ENCODE results near the gene OSBPL3.
"Not testable (repeated sequence)": the region's sequence is repeated elsewhere in the genome, so short reads cannot be mapped to it uniquely, and the experiment has no call there.

Gene OSBPL3

DNA sequence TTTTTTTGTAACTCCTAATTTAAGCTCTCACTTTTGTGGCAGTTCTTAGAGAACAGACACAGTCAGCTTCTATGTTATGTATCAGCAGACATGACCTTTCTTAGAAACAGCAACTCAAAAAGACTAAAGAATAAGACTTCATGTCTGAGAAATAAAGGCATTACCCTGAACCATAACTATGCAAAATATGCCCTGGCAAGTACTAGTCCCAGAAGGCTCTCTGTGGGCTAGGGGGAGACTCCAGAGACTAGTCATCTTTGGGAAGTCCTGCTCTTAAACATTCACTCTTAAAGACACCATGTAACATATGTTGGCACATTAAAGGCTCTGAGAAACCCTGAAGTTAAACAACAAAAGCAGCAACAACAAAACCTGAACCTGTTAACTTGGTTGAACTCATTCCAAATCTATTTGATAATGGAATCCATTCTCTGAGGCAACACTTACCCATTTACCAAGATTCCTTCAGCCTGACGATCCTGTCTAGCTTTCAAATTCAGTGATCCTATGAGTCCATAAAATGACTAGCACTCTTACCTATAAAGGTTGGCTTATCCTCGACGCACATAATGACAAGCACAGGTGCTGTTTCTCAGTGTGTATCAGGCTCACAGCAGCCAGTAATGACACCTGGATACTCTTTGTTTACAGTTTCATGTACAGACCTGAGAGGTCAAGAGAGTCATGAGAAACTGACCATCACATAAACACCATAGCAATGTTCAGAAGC, 62.3 kb downstream of the OSBPL3 start:
- DNase-seq, result no peak

- no peak for DNase-seq
Measured at GRCh38 chr7:24916463-24917040, 63.4 kb downstream of the OSBPL3 start.

GRCh38 chr7:24914465-24914859, 65.5 kb downstream of the OSBPL3 start:
- DNase-seq, result no peak

- DNase-seq, result no peak
Measured at GRCh38 chr7:24913801-24914464, 66.0 kb downstream of the OSBPL3 start.

- DNase-seq, result no peak
Measured at GRCh38 chr7:24912874-24913514, 67.0 kb downstream of the OSBPL3 start.

DNA sequence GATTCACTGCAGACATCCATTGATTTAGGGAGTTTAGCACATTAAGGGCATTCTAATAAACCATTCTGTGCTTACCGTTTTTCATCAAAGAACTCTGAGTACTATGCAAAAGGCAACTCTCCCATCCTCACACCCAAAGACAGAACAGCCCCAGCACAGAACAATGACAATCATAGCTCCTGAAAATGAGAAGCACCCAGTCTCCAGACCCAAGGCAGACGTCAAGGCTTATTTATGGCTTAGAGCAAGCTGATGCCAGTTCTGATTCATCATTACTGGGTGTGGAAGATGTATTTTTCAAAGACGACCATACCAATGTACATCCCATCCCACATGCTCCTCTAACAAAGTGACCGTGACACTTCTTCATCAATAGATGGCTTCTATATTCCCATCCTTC, 67.6 kb downstream of the OSBPL3 start:
- DNase-seq, result no peak

GRCh38 chr7:24911213-24911603, 68.8 kb downstream of the OSBPL3 start:
- DNase-seq, result no peak

DNA sequence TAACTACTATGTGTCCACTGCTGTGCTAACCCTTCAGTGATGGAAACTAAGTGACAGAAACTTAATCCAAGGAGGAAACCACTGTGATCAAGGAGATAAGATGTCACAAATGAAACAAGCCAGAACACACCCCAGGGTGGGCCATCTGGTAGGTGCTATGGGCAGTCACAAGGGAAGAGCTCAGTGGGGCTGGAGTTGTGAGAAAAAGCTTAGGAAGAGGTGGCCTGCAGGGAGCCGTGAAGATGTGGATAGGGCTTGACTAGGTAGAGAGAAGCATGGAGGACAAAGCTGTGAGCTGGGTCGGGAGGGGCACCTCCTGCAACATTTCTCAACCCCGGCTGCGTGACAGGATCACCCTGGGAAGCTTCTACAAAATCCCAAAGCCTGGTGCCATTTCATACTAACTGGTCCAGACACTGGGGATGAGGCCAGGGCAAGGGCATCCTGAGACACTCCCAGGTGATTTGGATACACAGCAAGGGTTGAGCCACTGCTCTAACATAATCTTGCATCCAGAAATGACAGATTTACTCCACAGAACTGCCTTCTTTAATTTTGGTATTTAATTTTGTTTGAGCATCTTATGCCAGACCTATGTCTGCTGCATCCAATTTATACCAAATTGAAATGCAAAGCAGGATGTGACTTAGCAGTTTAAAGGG, 69.3 kb downstream of the OSBPL3 start:
- no peak for DNase-seq

DNA sequence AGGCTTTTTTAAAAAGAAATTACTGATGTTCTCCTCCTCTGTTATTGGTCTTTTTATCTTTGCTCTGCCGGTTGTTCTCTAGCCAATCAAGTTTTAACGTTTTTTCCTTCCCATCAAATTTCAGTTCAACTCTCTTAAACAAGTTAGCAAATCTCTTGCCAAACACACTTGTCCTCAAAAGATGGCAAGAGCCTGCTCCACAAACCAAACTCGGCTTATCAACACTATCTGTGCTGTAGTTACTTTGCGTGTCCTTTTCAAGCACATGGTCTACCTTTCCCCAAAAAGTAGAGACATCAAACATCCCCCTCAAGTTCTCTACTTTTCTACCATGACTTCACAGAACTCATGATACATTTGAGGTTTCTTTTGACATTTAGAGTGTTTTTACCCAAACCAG, 71.3 kb downstream of the OSBPL3 start:
- no peak for DNase-seq

- no peak for DNase-seq
Measured at GRCh38 chr7:24908166-24908565, 71.8 kb downstream of the OSBPL3 start.

DNA sequence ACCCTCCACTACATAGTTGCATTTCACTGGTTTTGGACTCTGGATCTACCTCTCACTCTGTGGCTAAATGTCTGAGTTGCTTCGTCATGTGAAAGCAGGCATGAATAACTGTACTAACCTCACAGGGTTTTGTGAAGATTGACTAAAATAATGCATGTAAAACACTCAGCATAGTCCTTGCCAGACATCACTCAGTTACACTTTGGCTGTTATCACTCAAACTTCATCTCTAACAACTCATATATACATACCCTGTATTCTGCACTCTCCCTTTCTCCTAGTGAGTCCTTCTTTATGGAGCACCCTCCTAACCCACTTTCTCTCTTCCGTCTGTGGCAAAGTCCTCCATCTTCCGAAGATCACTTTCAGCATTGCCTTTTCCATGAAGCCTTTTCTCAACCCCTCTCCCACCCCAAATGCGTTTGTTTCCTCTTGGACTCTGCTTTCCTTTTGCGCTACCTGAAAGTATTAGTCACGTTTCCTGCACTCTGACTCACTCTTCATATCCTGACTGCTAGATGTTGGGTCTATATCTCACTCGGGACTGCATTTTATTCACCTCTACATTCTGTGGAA, 72.6 kb downstream of the OSBPL3 start:
- no peak for DNase-seq

- no peak for DNase-seq
Measured at GRCh38 chr7:24905996-24906770, 73.8 kb downstream of the OSBPL3 start.

DNA sequence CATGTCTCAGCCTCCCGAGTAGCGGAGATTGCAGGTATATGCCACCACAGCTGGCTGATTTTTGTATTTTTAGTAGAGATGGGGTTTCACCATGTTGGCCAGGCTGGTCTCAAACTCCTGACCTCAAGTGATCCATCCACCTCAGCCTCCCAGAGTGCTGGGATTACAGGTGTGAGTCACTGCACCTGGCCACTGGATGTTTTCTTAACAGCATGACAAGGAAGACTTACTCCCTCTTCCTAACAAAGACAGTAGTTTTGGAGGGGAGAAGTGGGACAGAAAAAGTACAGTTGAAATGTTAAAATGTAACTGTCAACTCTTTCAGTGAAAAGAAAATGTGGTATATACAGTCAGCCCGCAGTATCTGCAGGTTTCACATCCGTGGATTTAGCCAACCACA, 76.0 kb downstream of the OSBPL3 start:
- not testable (repeated sequence) for DNase-seq

- DNase-seq, result no peak
Measured at GRCh38 chr7:24903559-24903958, 76.4 kb downstream of the OSBPL3 start.

GRCh38 chr7:24902931-24903330, 77.0 kb downstream of the OSBPL3 start:
- no peak for DNase-seq

- DNase-seq, result no peak
Measured at GRCh38 chr7:24902276-24902675, 77.7 kb downstream of the OSBPL3 start.

DNA sequence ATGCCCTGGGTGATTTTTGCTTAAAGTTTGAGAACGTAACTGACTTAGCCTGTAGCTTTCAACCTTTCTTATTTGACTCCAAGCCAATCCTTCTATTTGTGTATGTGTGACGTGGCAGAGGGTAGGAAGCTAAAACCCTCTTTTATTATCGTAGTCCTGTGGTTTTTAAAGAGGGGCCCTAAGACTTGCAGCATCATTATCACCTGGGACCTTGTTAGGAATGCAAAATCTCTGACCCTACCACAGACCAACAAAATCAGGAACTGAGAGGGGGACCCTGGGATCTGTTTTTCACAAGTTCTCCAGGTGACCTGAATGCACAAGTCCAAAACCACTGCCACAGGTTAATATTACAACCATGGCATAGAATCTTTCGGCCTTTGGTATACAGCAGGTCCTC, 80.1 kb downstream of the OSBPL3 start:
- DNase-seq, result no peak

- DNase-seq, result no peak
Measured at GRCh38 chr7:24899161-24899560, 80.8 kb downstream of the OSBPL3 start.

DNA sequence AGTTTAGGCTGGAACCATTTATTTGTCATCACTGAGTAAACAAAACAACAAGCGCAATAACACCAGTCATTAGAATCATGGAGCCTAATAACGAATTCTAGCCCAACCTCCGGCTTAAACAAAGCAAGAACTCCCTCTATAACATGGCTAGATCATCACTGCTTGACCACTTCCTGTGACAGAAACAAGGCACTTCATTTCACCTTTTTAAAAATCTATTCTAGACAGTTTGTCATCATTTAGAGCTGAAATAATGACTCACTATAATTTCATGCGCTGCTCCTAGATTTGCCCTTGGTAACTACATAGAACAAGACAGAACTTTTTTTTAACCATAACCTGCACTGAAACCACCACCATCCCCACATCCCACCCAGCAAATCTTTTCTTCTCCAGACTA, 81.3 kb downstream of the OSBPL3 start:
- DNase-seq, result no peak

DNA sequence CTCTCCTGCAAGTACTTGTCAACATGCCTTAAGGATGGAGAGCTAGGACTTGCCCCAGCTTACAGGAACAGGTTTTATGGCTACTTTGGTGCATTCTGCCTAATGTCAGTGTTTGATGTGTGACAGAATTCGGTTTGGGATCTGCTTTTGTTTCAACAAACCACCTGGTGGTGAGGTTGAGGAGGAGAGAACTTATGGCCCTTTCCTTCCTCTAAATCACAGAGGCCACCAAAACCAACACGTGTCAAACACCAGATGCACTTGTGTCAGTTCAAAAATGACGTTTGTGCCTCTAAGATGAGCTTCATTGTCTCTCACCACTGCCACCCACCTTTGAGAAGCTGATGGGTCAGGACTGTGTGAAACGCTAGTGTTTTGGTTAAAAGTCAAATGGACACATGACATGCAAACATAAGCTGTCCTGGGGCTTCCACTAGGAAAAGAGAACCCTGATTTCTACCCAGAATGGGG, 83.9 kb downstream of the OSBPL3 start:
- DNase-seq, result no peak

GRCh38 chr7:24894429-24895221, 85.4 kb downstream of the OSBPL3 start:
- no peak for DNase-seq
